OCI-M2 (cell line): ENCODE measurements around the gene PARVA.
"Not testable (repeated sequence)": the region's sequence is repeated elsewhere in the genome, so short reads cannot be mapped to it uniquely, and the experiment has no call there.

ENCODE experiments used
- DNase-seq: peaks from one replicate; lab custom pipeline; 2025; ENCODE audit not compliant: unreplicated experiment; lab: John Stamatoyannopoulos, UW

PARVA gene

GRCh38 chr11:12377106-12377823 lies at the start of gene PARVA:
Gene PARVA, plus strand, starts transcription at chr11:12377571. Its CDS starts 77 bp downstream, at chr11:12377648.
- no peak for DNase-seq

- no peak for DNase-seq
Observed at GRCh38 chr11:12329169-12329568, 48.2 kb upstream of the PARVA start.

GRCh38 chr11:12329797-12330196 lies 47.6 kb upstream of the PARVA start:
- DNase-seq, result no peak

GRCh38 chr11:12330485-12331231 lies 46.7 kb upstream of the PARVA start:
- DNase-seq, result no peak

GRCh38 chr11:12331239-12331874 lies 46.0 kb upstream of the PARVA start:
- no peak for DNase-seq

- no peak for DNase-seq
Observed at GRCh38 chr11:12343526-12343925, 33.8 kb upstream of the PARVA start.

GRCh38 chr11:12353534-12353933 lies 23.8 kb upstream of the PARVA start:
- no peak for DNase-seq

- no peak for DNase-seq
Observed at GRCh38 chr11:12354750-12355545, 22.4 kb upstream of the PARVA start.

GRCh38 chr11:12356944-12357655 lies 20.3 kb upstream of the PARVA start:
- DNase-seq, result no peak

GRCh38 chr11:12357697-12358096 lies 19.7 kb upstream of the PARVA start:
- DNase-seq, result not testable (repeated sequence)

- no peak for DNase-seq
Observed at GRCh38 chr11:12358302-12359188, 18.8 kb upstream of the PARVA start.

GRCh38 chr11:12359761-12360160 lies 17.6 kb upstream of the PARVA start:
- DNase-seq, result no peak

- no peak for DNase-seq
Observed at GRCh38 chr11:12361682-12362081, 15.7 kb upstream of the PARVA start.

- DNase-seq, result no peak
Observed at GRCh38 chr11:12362857-12363256, 14.5 kb upstream of the PARVA start.

GRCh38 chr11:12363373-12363772 lies 14.0 kb upstream of the PARVA start:
- DNase-seq, result no peak

GRCh38 chr11:12365965-12366575 lies 11.3 kb upstream of the PARVA start:
- not testable (repeated sequence) for DNase-seq

GRCh38 chr11:12367057-12367456 lies 10.3 kb upstream of the PARVA start:
- not testable (repeated sequence) for DNase-seq

- no peak for DNase-seq
Observed at GRCh38 chr11:12372111-12372510, 5.3 kb upstream of the PARVA start.

- no peak for DNase-seq
Observed at GRCh38 chr11:12375720-12376119, 1.7 kb upstream of the PARVA start.
